HepG2 (cell line): ENCODE results near the gene TXNRD2. TPM values are rescaled to one million over a fixed set of nuclear protein-coding genes. Genes with fewer than 3 reads are reported as not detected.

ENCODE experiments used
- CAMTA2 ChIP-seq: sonication (generic); formaldehyde crosslinking; IDR thresholded peaks from 2 replicates; pipeline ENCODE4 v1.4.0; 2020; ENCODE audit warnings: mild to moderate bottlenecking, missing genetic modification reagents, borderline replicate concordance
- DNMT1 ChIP-seq: sonication (generic); formaldehyde crosslinking; IDR thresholded peaks from 2 replicates; pipeline ENCODE4 v1.5.1; 2020; ENCODE audit warnings: mild to moderate bottlenecking, missing genetic modification reagents
- ELF4 ChIP-seq: sonication (generic); formaldehyde crosslinking; IDR thresholded peaks from 2 replicates; pipeline ENCODE4 v1.5.0; 2020; ENCODE audit warnings: missing genetic modification reagents, mild to moderate bottlenecking, moderate library complexity, borderline replicate concordance
- GLMP ChIP-seq: sonication (generic); formaldehyde crosslinking; IDR thresholded peaks from 2 replicates; pipeline ENCODE4 v1.9.0; 2021; ENCODE audit warnings: missing genetic modification reagents, mild to moderate bottlenecking, borderline replicate concordance
- HMG20B ChIP-seq: conservative IDR thresholded peaks from 2 replicates; pipeline ENCODE4 v1.6.1; 2016; ENCODE audit warnings: missing genetic modification reagents, missing compliant biosample characterization
- IKZF5 ChIP-seq: IDR thresholded peaks from 2 replicates; pipeline ENCODE4 v1.6.1; 2018; ENCODE audit warnings: missing genetic modification reagents, mild to moderate bottlenecking, missing compliant biosample characterization
- IRF9 ChIP-seq: sonication (generic); formaldehyde crosslinking; IDR thresholded peaks from 2 replicates; pipeline ENCODE4 v1.8.0; 2022; ENCODE audit warnings: missing genetic modification reagents, mild to moderate bottlenecking, borderline replicate concordance
- KLF13 ChIP-seq: sonication (generic); formaldehyde crosslinking; IDR thresholded peaks from 2 replicates; pipeline ENCODE4 v1.4.0; 2020; ENCODE audit warnings: mild to moderate bottlenecking, missing genetic modification reagents
- MXI1 ChIP-seq: IDR thresholded peaks from 3 replicates; pipeline ENCODE4 v1.6.1; 2012; ENCODE audit warnings: low read depth, low read length, inconsistent platforms, borderline replicate concordance
- PHF20 ChIP-seq: sonication (generic); formaldehyde crosslinking; IDR thresholded peaks from 2 replicates; pipeline ENCODE4 v1.5.0; 2020; ENCODE audit warnings: mild to moderate bottlenecking, missing genetic modification reagents
- POGZ ChIP-seq: sonication (generic); formaldehyde crosslinking; IDR thresholded peaks from 2 replicates; pipeline ENCODE4 v1.4.0; 2020; ENCODE audit warnings: mild to moderate bottlenecking, missing genetic modification reagents
- SOX13 ChIP-seq, 3 experiments: fragments of 450-650 bp in 1 of 3; sonication (generic) in 1 of 3; formaldehyde crosslinking in 1 of 3; IDR thresholded peaks in 2 of 3; conservative IDR thresholded peaks in 1 of 3; 2 replicates each; pipeline versions ENCODE4 v1.5.0 to v1.6.1; 2016 to 2020; ENCODE audit warnings: antibody characterized with exemption in 1 of 3, mild to moderate bottlenecking in 1 of 3, missing compliant biosample characterization in 1 of 3, missing genetic modification reagents in 1 of 3, moderate library complexity in 1 of 3
- ZKSCAN1 ChIP-seq: fragments of 150-350 bp; IDR thresholded peaks from 2 replicates; pipeline ENCODE4 v1.6.1; 2014; ENCODE audit warnings: low read length
- ZNF12 ChIP-seq: sonication (generic); formaldehyde crosslinking; IDR thresholded peaks from 2 replicates; pipeline ENCODE4 v1.5.0; 2020; ENCODE audit warnings: missing genetic modification reagents
- ZNF276 ChIP-seq: sonication (generic); formaldehyde crosslinking; IDR thresholded peaks from 2 replicates; pipeline ENCODE4 v1.4.0; 2020; ENCODE audit warnings: mild to moderate bottlenecking, low read depth, missing genetic modification reagents
- ZNF343 ChIP-seq: sonication (generic); formaldehyde crosslinking; IDR thresholded peaks from 2 replicates; pipeline ENCODE4 v1.4.0; 2020; ENCODE audit warnings: mild to moderate bottlenecking, missing genetic modification reagents
- polyA plus RNA-seq, 8 experiments: library from polyadenylated mRNA; depleted of rRNA in 3 of 8; stranded (reverse) in 7 of 8; unstranded in 1 of 8; fragments of >200 nt; fragmentation: Illumina TruSeq in 4 of 8; extraction: Trizol in 4 of 8; gene quantifications; 2 replicates each; pipeline versions ENCODE4 v1.2.1 to v1.2.3, GENCODE V29; 2011 to 2016; ENCODE audit warnings: low read depth in 4 of 8, missing spikeins in 1 of 8, mixed read lengths in 1 of 8; ENCODE audit not compliant: insufficient read depth in 1 of 8
- total RNA-seq, 5 experiments: library from RNA; depleted of rRNA; stranded (reverse); fragments of >200 nt; fragmentation: Illumina TruSeq; extraction: Trizol; gene quantifications; 2 replicates each; pipeline ENCODE4 v1.2.3, GENCODE V29; 2016; ENCODE audit warnings: low read depth in 1 of 5
- TF ChIP-seq, protein P1 (sequence below): sonication (generic); formaldehyde crosslinking; IDR thresholded peaks from 2 replicates; pipeline ENCODE4 v1.4.0; 2020; ENCODE audit warnings: missing genetic modification reagents

TXNRD2 gene
- total and polyA plus RNA-seq, 2 of the 13 experiments (the other 11 are each of a cell fraction or from before 2014, with no cell fraction given) = 17.5 to 18.6 TPM

DNA sequence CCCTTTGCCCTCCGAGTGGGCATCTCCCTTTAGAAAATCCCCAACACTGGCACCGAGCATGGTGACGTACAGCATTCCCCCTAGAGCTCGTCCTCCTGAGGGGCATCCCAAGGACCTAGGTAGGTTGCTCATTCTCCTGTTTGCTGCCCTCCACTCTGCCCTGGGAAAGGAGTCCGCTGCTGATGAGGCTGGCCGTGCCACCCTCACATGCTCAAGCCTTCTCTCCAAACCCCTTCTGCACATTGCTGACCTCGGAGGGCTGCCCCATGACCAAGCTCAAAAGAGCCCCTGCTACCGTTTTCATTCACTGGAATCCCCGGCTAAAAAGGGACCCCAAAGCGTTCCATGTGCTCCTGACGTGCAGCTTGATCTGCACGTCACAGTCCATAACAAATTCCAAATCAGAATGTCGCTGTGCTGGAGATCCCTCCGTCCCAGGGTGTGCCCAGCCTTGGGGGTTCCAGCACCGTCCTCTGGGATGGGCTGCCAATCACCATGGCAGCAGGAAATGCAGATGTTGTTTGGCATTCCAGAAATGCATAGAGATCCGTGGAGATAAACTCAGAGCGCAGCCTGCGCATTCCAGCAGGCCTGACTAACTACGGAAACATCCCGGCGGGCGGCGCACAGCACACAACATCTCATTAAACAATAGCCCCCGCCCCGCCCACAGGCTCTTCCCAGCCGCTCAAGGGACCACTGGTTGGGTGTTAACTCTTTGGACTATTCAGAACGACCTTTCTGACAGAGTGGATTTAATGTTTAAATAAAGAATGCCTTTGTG is 60.6 kb downstream of the TXNRD2 start (continued):
- TF ChIP-seq SOX13 (IDR thresholded peaks at IDR 0.05) (peak; percentile 88), SOX13 (CRISPR knock-in tag; conservative IDR thresholded peaks at IDR 0.05 in 1 of 2, IDR thresholded peaks at IDR 0.05 in 1 of 2) (peak in 1 of 2 experiments; percentile 97; a peak in 2 of 4 replicates), POGZ (no peak), ZNF276 (CRISPR knock-in tag) (no peak), ZNF343 (CRISPR knock-in tag) (no peak), HMG20B (CRISPR knock-in tag) (no peak; the same call in 1 of the 2 replicates), PHF20 (CRISPR knock-in tag) (no peak), GLMP (no peak), IKZF5 (CRISPR knock-in tag) (peak; percentile 66), CAMTA2 (CRISPR knock-in tag) (no peak), ELF4 (CRISPR knock-in tag) (no peak), DNMT1 (no peak), IRF9 (CRISPR knock-in tag) (peak; percentile 46; the same call in 1 of the 2 replicates), KLF13 (CRISPR knock-in tag) (no peak), MXI1 (peak; percentile 87; the same call in 2 of the 3 replicates), ZKSCAN1 (no peak), ZNF12 (CRISPR knock-in tag) (peak; percentile 24; the same call in 1 of the 2 replicates)
- TF ChIP-seq, protein P1, sequence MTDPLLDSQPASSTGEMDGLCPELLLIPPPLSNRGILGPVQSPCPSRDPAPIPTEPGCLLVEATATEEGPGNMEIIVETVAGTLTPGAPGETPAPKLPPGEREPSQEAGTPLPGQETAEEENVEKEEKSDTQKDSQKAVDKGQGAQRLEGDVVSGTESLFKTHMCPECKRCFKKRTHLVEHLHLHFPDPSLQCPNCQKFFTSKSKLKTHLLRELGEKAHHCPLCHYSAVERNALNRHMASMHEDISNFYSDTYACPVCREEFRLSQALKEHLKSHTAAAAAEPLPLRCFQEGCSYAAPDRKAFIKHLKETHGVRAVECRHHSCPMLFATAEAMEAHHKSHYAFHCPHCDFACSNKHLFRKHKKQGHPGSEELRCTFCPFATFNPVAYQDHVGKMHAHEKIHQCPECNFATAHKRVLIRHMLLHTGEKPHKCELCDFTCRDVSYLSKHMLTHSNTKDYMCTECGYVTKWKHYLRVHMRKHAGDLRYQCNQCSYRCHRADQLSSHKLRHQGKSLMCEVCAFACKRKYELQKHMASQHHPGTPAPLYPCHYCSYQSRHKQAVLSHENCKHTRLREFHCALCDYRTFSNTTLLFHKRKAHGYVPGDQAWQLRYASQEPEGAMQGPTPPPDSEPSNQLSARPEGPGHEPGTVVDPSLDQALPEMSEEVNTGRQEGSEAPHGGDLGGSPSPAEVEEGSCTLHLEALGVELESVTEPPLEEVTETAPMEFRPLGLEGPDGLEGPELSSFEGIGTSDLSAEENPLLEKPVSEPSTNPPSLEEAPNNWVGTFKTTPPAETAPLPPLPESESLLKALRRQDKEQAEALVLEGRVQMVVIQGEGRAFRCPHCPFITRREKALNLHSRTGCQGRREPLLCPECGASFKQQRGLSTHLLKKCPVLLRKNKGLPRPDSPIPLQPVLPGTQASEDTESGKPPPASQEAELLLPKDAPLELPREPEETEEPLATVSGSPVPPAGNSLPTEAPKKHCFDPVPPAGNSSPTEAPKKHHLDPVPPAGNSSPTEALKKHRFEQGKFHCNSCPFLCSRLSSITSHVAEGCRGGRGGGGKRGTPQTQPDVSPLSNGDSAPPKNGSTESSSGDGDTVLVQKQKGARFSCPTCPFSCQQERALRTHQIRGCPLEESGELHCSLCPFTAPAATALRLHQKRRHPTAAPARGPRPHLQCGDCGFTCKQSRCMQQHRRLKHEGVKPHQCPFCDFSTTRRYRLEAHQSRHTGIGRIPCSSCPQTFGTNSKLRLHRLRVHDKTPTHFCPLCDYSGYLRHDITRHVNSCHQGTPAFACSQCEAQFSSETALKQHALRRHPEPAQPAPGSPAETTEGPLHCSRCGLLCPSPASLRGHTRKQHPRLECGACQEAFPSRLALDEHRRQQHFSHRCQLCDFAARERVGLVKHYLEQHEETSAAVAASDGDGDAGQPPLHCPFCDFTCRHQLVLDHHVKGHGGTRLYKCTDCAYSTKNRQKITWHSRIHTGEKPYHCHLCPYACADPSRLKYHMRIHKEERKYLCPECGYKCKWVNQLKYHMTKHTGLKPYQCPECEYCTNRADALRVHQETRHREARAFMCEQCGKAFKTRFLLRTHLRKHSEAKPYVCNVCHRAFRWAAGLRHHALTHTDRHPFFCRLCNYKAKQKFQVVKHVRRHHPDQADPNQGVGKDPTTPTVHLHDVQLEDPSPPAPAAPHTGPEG (CRISPR knock-in tag) = peak; percentile 99
